SK-N-SH treated with all-trans-retinoic acid at 6 μM for 48 hours (cell line): Measurements from ENCODE around the gene NME1.

Experiments used
- ATAC-seq: fragments of 200-7000 bp; cut with Tn5 transposase; 3 replicates; pipeline ENCODE4 v1.9.1; 2020; ENCODE audit warnings: mild to moderate bottlenecking, moderate library complexity
- ARNTL ChIP-seq: fragments of 450-650 bp; formaldehyde crosslinking; IDR thresholded peaks from 2 replicates; pipeline ENCODE4 v1.5.0; 2020; ENCODE audit warnings: low read depth, mild to moderate bottlenecking, moderate library complexity, borderline replicate concordance
- BACH2 ChIP-seq: fragments of 250-450 bp; sonication (Bioruptor Pico); IDR thresholded peaks from 2 replicates; pipeline ENCODE4 v1.9.0; 2021; ENCODE audit warnings: mild to moderate bottlenecking, borderline replicate concordance
- CSDC2 ChIP-seq: fragments of 250-450 bp; sonication (Bioruptor Pico); IDR thresholded peaks from 2 replicates; pipeline ENCODE4 v1.5.0; 2020; ENCODE audit warnings: mild to moderate bottlenecking, moderate library complexity
- ESRRG ChIP-seq: fragments of 250-450 bp; sonication (Bioruptor Pico); IDR thresholded peaks from 2 replicates; pipeline ENCODE4 v1.6.1; 2021; ENCODE audit warnings: mild to moderate bottlenecking
- GLIS3 ChIP-seq: fragments of 250-450 bp; sonication (Bioruptor Pico); IDR thresholded peaks from 2 replicates; pipeline ENCODE4 v1.5.0; 2020; ENCODE audit warnings: mild to moderate bottlenecking, moderate library complexity
- ISL1 ChIP-seq: fragments of 250-450 bp; sonication (Bioruptor Pico); IDR thresholded peaks from 2 replicates; pipeline ENCODE4 v2.1.2; 2022; ENCODE audit warnings: mild to moderate bottlenecking, moderate library complexity
- PPARA ChIP-seq: fragments of 250-450 bp; sonication (Bioruptor Pico); IDR thresholded peaks from 2 replicates; pipeline ENCODE4 v1.5.0; 2020; ENCODE audit warnings: mild to moderate bottlenecking, borderline replicate concordance
- RARB ChIP-seq: fragments of 250-450 bp; sonication (Bioruptor Pico); IDR thresholded peaks from 2 replicates; pipeline ENCODE4 v1.8.0; 2021; ENCODE audit warnings: mild to moderate bottlenecking, moderate library complexity
- TCF4 ChIP-seq: fragments of 250-450 bp; sonication (Bioruptor Pico); IDR thresholded peaks from 2 replicates; pipeline ENCODE4 v1.8.0; 2021; ENCODE audit warnings: mild to moderate bottlenecking, moderate library complexity, borderline replicate concordance
- TOX ChIP-seq: fragments of 250-450 bp; sonication (Bioruptor Pico); IDR thresholded peaks from 2 replicates; pipeline ENCODE4 v1.8.0; 2021; ENCODE audit warnings: mild to moderate bottlenecking, moderate library complexity, borderline replicate concordance
- ZC3H10 ChIP-seq: fragments of 250-450 bp; sonication (Bioruptor Pico); IDR thresholded peaks from 2 replicates; pipeline ENCODE4 v1.5.1; 2021; ENCODE audit warnings: mild to moderate bottlenecking, moderate library complexity
- ZFP3 ChIP-seq: fragments of 250-450 bp; sonication (Bioruptor Pico); IDR thresholded peaks from 2 replicates; pipeline ENCODE4 v1.5.0; 2020; ENCODE audit warnings: mild to moderate bottlenecking, moderate library complexity
- ZFP30 ChIP-seq: fragments of 450-650 bp; formaldehyde crosslinking; IDR thresholded peaks from 2 replicates; pipeline ENCODE4 v1.5.0; 2022; ENCODE audit warnings: mild to moderate bottlenecking, moderate library complexity
- ZNF565 ChIP-seq: fragments of 450-650 bp; formaldehyde crosslinking; conservative IDR thresholded peaks from 2 replicates; pipeline ENCODE4 v1.5.0; 2020; ENCODE audit warnings: low read depth, mild to moderate bottlenecking, moderate library complexity
- ZNF8 ChIP-seq: fragments of 450-650 bp; formaldehyde crosslinking; IDR thresholded peaks from 2 replicates; pipeline ENCODE4 v1.5.0; 2020; ENCODE audit warnings: mild to moderate bottlenecking, moderate library complexity
- TF ChIP-seq, protein P1 (sequence below): fragments of 250-450 bp; sonication (Bioruptor Pico); IDR thresholded peaks from 2 replicates; pipeline ENCODE4 v1.5.1; 2021; ENCODE audit warnings: mild to moderate bottlenecking, moderate library complexity
- TF ChIP-seq, protein P2 (sequence below): fragments of 250-450 bp; sonication (Bioruptor Pico); IDR thresholded peaks from 2 replicates; pipeline ENCODE4 v1.5.1; 2020; ENCODE audit warnings: low read depth, mild to moderate bottlenecking, moderate library complexity
- TF ChIP-seq, protein P3 (sequence below): fragments of 250-450 bp; sonication (Bioruptor Pico); IDR thresholded peaks from 2 replicates; pipeline ENCODE4 v1.5.0; 2020; ENCODE audit warnings: mild to moderate bottlenecking, moderate library complexity
- TF ChIP-seq, protein P4 (sequence below): fragments of 250-450 bp; sonication (Bioruptor Pico); IDR thresholded peaks from 2 replicates; pipeline ENCODE4 v1.8.0; 2021; ENCODE audit warnings: low read depth, mild to moderate bottlenecking, moderate library complexity, borderline replicate concordance
- TF ChIP-seq, protein P5 (sequence below): fragments of 250-450 bp; sonication (Bioruptor Pico); IDR thresholded peaks from 2 replicates; pipeline ENCODE4 v1.8.0; 2020; ENCODE audit warnings: mild to moderate bottlenecking, moderate library complexity, borderline replicate concordance

NME1 gene

DNA sequence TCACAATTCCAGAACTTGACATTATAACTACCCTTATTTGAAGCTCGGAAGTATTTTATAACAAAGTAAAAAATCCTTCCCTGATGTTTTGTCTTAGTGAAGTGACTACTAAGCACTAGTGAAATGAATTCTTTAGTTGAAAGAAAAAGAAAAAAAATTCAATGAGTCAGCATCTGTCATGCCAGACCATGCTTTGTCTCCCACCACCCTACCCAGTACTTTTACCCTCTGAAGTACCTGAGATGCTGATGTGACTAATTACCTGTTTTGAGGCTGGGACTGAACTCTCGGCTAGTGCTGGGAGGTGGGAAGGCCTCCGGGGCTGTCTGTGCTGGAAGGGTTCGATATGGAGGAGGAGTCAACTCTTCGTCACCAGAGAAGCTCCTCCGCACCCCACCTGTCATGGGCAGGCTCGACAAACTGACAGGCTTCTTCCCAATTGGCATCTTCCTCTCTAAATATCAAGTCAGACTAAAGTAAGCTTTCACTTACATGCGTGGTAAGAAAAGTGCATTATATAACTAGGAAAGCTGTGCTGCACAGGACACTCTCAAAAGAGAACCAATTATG, 32.5 kb downstream of the NME1 start:
- TF ChIP-seq, protein P1, sequence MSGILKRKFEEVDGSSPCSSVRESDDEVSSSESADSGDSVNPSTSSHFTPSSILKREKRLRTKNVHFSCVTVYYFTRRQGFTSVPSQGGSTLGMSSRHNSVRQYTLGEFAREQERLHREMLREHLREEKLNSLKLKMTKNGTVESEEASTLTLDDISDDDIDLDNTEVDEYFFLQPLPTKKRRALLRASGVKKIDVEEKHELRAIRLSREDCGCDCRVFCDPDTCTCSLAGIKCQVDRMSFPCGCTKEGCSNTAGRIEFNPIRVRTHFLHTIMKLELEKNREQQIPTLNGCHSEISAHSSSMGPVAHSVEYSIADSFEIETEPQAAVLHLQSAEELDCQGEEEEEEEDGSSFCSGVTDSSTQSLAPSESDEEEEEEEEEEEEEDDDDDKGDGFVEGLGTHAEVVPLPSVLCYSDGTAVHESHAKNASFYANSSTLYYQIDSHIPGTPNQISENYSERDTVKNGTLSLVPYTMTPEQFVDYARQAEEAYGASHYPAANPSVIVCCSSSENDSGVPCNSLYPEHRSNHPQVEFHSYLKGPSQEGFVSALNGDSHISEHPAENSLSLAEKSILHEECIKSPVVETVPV (CRISPR knock-in tag), result no peak
- ATAC-seq, result no peak

DNA sequence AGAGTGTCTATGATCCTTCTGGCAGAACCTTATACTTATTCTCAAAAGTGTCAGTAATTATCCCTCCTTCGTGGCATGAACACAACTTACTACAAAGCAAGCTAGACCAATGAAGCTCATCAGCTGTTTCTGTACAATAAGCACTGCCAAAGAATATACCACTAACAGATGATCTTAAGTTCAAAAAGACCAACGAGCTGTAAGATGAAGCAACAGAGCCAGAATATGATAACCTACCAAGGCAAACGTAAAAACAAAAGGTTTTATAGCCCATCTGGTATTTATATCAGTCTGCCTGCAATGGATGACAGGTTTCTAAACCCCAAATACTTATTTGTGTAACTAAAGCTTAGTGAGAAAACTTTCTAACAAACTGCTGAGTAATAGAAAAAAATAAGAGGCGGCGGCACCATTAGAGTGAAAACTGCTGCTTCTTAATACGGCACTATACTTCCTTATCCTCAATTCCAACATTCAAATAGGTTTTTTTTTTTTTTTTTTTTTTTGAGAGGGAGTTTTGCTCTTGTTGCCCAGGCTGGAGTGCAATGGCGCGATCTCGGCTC, 35.0 kb downstream of the NME1 start:
- no peak for ATAC-seq
- TF ChIP-seq ZFP3 (CRISPR knock-in tag) (no peak), TOX (no peak), TCF4 (CRISPR knock-in tag) (no peak), ZNF8 (CRISPR knock-in tag) (no peak), ZNF565 (CRISPR knock-in tag) (no peak), RARB (CRISPR knock-in tag) (no peak), PPARA (CRISPR knock-in tag) (no peak), BACH2 (no peak), ISL1 (CRISPR knock-in tag) (no peak), ZC3H10 (CRISPR knock-in tag) (no peak), ZFP30 (CRISPR knock-in tag) (no peak), ARNTL (CRISPR knock-in tag) (no peak)
- TF ChIP-seq, protein P2, sequence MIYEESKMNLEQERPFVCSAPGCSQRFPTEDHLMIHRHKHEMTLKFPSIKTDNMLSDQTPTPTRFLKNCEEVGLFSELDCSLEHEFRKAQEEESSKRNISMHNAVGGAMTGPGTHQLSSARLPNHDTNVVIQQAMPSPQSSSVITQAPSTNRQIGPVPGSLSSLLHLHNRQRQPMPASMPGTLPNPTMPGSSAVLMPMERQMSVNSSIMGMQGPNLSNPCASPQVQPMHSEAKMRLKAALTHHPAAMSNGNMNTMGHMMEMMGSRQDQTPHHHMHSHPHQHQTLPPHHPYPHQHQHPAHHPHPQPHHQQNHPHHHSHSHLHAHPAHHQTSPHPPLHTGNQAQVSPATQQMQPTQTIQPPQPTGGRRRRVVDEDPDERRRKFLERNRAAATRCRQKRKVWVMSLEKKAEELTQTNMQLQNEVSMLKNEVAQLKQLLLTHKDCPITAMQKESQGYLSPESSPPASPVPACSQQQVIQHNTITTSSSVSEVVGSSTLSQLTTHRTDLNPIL, result no peak
- TF ChIP-seq, protein P3, sequence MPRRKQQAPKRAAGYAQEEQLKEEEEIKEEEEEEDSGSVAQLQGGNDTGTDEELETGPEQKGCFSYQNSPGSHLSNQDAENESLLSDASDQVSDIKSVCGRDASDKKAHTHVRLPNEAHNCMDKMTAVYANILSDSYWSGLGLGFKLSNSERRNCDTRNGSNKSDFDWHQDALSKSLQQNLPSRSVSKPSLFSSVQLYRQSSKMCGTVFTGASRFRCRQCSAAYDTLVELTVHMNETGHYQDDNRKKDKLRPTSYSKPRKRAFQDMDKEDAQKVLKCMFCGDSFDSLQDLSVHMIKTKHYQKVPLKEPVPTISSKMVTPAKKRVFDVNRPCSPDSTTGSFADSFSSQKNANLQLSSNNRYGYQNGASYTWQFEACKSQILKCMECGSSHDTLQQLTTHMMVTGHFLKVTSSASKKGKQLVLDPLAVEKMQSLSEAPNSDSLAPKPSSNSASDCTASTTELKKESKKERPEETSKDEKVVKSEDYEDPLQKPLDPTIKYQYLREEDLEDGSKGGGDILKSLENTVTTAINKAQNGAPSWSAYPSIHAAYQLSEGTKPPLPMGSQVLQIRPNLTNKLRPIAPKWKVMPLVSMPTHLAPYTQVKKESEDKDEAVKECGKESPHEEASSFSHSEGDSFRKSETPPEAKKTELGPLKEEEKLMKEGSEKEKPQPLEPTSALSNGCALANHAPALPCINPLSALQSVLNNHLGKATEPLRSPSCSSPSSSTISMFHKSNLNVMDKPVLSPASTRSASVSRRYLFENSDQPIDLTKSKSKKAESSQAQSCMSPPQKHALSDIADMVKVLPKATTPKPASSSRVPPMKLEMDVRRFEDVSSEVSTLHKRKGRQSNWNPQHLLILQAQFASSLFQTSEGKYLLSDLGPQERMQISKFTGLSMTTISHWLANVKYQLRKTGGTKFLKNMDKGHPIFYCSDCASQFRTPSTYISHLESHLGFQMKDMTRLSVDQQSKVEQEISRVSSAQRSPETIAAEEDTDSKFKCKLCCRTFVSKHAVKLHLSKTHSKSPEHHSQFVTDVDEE, result no peak
- TF ChIP-seq, protein P4, sequence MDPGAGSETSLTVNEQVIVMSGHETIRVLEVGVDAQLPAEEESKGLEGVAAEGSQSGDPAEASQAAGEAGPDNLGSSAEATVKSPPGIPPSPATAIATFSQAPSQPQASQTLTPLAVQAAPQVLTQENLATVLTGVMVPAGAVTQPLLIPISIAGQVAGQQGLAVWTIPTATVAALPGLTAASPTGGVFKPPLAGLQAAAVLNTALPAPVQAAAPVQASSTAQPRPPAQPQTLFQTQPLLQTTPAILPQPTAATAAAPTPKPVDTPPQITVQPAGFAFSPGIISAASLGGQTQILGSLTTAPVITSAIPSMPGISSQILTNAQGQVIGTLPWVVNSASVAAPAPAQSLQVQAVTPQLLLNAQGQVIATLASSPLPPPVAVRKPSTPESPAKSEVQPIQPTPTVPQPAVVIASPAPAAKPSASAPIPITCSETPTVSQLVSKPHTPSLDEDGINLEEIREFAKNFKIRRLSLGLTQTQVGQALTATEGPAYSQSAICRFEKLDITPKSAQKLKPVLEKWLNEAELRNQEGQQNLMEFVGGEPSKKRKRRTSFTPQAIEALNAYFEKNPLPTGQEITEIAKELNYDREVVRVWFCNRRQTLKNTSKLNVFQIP (CRISPR knock-in tag), result no peak

DNA sequence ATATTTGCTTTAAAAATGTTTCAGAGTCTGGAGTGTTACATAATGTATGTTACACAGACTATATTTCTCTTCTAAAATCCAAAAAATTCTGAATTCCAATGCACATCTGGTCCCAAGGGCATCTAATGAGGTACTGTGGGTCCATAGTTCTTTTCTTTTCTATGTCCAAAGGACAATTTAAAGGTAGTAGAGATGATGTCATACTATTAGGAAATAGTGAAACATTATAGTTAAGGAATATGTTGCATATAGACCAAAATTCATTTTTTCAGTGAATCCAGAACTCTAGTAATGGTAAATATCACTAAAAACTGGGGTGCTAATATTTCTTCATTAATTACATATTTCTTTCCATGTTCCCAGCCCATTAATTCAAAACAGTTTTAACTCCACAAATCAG, 35.8 kb downstream of the NME1 start:
- TF ChIP-seq ZC3H10 (CRISPR knock-in tag), result no peak
- TF ChIP-seq CSDC2 (CRISPR knock-in tag), result no peak
- TF ChIP-seq BACH2, result no peak
- TF ChIP-seq, all 23 proteins: peak for 0
- ATAC-seq, result no peak

DNA sequence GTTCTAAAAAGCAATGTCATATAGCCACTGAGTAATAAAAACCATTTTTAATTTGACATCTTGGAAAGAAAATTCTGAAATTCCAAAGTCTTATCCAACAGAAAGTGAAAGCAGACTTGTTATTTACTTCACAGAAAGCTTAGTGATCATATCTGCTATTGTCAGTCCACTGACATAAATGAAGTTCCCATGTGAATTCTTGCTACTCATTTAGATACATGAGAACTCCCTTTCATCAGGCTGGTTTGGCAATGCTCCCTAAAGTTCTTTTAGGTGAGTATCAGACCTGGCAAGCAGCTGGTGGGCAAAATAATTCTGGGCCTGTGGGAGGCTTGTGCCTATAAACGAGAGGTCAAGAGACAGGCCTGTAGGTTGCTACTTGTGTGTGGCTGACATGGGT, 36.3 kb downstream of the NME1 start:
- ATAC-seq, result no peak
- TF ChIP-seq BACH2 (no peak), ZC3H10 (CRISPR knock-in tag) (no peak), GLIS3 (no peak), ARNTL (CRISPR knock-in tag) (no peak), ISL1 (CRISPR knock-in tag) (no peak), CSDC2 (CRISPR knock-in tag) (no peak), RARB (CRISPR knock-in tag) (no peak), ESRRG (no peak)
- TF ChIP-seq, protein P3, result no peak
- TF ChIP-seq, protein P1 (CRISPR knock-in tag), result no peak
- TF ChIP-seq, protein P2, result no peak
- TF ChIP-seq, protein P5, sequence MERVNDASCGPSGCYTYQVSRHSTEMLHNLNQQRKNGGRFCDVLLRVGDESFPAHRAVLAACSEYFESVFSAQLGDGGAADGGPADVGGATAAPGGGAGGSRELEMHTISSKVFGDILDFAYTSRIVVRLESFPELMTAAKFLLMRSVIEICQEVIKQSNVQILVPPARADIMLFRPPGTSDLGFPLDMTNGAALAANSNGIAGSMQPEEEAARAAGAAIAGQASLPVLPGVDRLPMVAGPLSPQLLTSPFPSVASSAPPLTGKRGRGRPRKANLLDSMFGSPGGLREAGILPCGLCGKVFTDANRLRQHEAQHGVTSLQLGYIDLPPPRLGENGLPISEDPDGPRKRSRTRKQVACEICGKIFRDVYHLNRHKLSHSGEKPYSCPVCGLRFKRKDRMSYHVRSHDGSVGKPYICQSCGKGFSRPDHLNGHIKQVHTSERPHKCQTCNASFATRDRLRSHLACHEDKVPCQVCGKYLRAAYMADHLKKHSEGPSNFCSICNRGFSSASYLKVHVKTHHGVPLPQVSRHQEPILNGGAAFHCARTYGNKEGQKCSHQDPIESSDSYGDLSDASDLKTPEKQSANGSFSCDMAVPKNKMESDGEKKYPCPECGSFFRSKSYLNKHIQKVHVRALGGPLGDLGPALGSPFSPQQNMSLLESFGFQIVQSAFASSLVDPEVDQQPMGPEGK, result no peak
